ENCODE data around the gene SLC25A13.

Gene SLC25A13

DNA sequence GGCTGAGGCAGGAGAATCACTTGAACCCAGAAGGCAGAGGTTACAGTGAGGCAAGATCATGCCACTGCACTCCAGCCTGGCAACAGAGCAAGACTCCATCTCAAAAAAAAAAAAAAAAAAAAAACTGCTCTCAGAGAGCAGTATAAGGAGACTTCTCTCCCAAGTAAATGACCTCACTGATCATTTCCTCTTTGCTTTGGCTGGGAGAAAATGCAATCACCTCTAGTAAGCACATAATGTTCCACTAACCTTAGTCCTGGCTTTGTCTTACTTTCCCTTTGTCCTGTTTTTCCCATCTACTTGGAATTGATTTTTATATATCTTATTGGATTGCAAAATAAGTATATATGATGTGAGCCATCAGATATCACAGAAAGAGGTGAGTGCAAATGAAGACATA is 2.5 kb downstream of the SLC25A13 start:
- no peak overlapping the region for H3K27ac ChIP-seq (replicated peaks)
- no peaks in the 10 kb centered on the region for H3K27me3 ChIP-seq (ENCODE audit: insufficient read depth, poor library complexity, severe bottlenecking)
- H3K4me3 ChIP-seq (replicated peaks; ENCODE audit: insufficient read depth, low read length): no peak overlapping the region
- no peak for TF ChIP-seq POLR2AphosphoS5 (IDR thresholded peaks at IDR 0.05; ENCODE audit: low read depth)
- no peak for TF ChIP-seq GABPA (IDR thresholded peaks at IDR 0.05; ENCODE audit: low read depth)
- TF ChIP-seq, protein P1, sequence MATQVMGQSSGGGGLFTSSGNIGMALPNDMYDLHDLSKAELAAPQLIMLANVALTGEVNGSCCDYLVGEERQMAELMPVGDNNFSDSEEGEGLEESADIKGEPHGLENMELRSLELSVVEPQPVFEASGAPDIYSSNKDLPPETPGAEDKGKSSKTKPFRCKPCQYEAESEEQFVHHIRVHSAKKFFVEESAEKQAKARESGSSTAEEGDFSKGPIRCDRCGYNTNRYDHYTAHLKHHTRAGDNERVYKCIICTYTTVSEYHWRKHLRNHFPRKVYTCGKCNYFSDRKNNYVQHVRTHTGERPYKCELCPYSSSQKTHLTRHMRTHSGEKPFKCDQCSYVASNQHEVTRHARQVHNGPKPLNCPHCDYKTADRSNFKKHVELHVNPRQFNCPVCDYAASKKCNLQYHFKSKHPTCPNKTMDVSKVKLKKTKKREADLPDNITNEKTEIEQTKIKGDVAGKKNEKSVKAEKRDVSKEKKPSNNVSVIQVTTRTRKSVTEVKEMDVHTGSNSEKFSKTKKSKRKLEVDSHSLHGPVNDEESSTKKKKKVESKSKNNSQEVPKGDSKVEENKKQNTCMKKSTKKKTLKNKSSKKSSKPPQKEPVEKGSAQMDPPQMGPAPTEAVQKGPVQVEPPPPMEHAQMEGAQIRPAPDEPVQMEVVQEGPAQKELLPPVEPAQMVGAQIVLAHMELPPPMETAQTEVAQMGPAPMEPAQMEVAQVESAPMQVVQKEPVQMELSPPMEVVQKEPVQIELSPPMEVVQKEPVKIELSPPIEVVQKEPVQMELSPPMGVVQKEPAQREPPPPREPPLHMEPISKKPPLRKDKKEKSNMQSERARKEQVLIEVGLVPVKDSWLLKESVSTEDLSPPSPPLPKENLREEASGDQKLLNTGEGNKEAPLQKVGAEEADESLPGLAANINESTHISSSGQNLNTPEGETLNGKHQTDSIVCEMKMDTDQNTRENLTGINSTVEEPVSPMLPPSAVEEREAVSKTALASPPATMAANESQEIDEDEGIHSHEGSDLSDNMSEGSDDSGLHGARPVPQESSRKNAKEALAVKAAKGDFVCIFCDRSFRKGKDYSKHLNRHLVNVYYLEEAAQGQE (IDR thresholded peaks at IDR 0.05; ENCODE audit: insufficient replicate concordance, low read depth): no peak
- TF ChIP-seq, protein P2, sequence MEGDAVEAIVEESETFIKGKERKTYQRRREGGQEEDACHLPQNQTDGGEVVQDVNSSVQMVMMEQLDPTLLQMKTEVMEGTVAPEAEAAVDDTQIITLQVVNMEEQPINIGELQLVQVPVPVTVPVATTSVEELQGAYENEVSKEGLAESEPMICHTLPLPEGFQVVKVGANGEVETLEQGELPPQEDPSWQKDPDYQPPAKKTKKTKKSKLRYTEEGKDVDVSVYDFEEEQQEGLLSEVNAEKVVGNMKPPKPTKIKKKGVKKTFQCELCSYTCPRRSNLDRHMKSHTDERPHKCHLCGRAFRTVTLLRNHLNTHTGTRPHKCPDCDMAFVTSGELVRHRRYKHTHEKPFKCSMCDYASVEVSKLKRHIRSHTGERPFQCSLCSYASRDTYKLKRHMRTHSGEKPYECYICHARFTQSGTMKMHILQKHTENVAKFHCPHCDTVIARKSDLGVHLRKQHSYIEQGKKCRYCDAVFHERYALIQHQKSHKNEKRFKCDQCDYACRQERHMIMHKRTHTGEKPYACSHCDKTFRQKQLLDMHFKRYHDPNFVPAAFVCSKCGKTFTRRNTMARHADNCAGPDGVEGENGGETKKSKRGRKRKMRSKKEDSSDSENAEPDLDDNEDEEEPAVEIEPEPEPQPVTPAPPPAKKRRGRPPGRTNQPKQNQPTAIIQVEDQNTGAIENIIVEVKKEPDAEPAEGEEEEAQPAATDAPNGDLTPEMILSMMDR (IDR thresholded peaks at IDR 0.05; ENCODE audit: insufficient read depth, low read length): no peak
- no peak for TF ChIP-seq SPI1 (IDR thresholded peaks at IDR 0.05; ENCODE audit: borderline replicate concordance, low read depth)
- DNase-seq (ENCODE audit: low read depth in 1 of 2, low spot score in 1 of 2): no peak

DNA sequence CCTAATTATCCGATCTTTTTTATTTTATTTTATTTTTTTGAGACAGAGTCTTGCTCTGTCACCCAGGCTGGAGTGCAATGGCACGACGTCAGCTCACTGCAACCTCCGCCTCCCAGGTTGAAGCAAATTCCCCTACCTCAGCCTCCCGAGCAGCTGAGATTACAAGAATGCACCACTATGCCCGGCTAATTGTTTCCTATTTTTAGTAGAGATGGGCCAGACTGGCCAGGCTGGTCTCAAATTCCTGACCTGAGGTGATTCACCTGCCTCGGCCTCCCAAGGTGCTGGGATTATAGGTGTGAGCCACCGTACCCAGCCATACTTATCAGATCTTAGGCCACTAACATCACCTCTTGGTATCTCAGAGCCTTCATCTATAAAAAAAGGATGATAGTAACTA is 4.9 kb downstream of the SLC25A13 start:
- Histone ChIP-seq H3K27me3 (ENCODE audit: insufficient read depth, poor library complexity, severe bottlenecking) (no peaks in the 10 kb centered on the region), H3K4me3 (replicated peaks; ENCODE audit: insufficient read depth, low read length) (no peak overlapping the region), H3K27ac (replicated peaks) (no peak overlapping the region)
- no peak for TF ChIP-seq SPI1 (IDR thresholded peaks at IDR 0.05; ENCODE audit: borderline replicate concordance, low read depth)
- TF ChIP-seq POLR2AphosphoS5 (IDR thresholded peaks at IDR 0.05; ENCODE audit: low read depth): no peak
- TF ChIP-seq, protein P1 (IDR thresholded peaks at IDR 0.05; ENCODE audit: insufficient replicate concordance, low read depth): no peak
- TF ChIP-seq, protein P2 (IDR thresholded peaks at IDR 0.05; ENCODE audit: insufficient read depth, low read length): no peak
- no peak for TF ChIP-seq GABPA (IDR thresholded peaks at IDR 0.05; ENCODE audit: low read depth)
- DNase-seq (ENCODE audit: low read depth in 1 of 2, low spot score in 1 of 2): no peak

DNA sequence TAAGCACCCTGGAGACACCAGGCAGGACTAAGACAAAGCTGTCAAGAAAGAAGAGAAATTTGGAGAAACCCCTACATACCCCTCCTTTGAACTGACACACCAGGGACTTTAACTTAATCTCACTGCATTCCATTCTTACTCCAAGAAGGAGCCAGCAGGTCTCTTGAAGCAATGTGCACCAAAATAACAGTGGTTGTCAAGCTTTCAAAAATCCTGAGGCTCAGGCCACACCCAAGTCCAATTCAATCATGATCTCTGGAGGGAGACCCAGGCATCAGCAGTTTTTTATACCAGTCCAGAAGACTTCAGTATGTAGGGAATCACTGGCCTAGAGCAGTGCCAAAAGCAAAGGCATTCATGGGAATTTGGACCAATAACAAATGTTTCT is 6.8 kb downstream of the SLC25A13 start:
- no peak for DNase-seq (ENCODE audit: low read depth in 1 of 2, low spot score in 1 of 2)
- Histone ChIP-seq H3K27ac (replicated peaks) (no peak overlapping the region), H3K4me3 (replicated peaks; ENCODE audit: insufficient read depth, low read length) (no peak overlapping the region), H3K27me3 (ENCODE audit: insufficient read depth, poor library complexity, severe bottlenecking) (no peaks in the 10 kb centered on the region)
- TF ChIP-seq SPI1 (IDR thresholded peaks at IDR 0.05; ENCODE audit: borderline replicate concordance, low read depth) (no peak), POLR2AphosphoS5 (IDR thresholded peaks at IDR 0.05; ENCODE audit: low read depth) (no peak), GABPA (IDR thresholded peaks at IDR 0.05; ENCODE audit: low read depth) (no peak)
- TF ChIP-seq, protein P1 (IDR thresholded peaks at IDR 0.05; ENCODE audit: insufficient replicate concordance, low read depth): no peak
- TF ChIP-seq, protein P2 (IDR thresholded peaks at IDR 0.05; ENCODE audit: insufficient read depth, low read length): no peak

Data from HL-60 (cell line).